ENCODE data around the gene LBH.

Gene LBH

DNA sequence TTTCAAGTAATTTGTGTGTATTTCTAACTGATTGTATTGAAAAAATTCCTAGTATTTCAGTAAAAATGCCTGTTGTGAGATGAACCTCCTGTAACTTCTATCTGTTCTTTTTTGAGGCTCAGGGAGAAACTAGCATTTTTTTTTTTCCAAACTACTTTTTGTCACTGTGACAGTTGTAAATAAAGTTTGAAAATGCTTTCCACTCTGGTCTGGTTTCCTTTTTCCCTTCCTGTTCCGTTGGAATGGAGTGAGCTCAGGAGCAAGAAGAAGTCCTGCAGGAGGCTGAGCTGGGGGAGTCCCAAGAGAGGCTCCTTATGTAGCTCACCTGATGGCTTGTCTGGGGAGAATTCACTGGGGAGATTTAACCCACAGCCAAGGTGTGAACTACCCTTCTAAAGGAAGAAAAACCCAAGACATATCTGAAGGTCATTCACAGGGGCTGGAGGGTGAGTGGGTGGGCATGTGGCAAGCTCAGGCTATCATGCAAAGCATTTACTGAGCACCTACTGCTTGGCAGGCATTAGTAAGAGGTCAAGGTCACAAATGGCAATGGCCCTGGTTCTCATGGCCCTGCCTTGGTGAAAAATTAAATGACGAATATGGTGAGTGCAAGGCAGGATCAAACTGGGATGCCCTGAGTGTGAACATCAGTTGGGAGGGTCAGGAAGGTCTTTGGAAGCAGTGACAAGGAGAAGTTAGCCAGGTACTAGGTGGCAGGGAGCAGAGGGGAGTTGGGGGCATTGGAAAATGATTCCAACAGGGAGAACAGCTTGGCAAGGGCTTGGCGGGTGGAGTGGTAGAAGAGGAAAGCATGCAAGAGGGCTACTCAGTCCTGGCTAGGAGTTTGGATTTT, 28.7 kb downstream of the LBH start:
- TF ChIP-seq, protein P1, sequence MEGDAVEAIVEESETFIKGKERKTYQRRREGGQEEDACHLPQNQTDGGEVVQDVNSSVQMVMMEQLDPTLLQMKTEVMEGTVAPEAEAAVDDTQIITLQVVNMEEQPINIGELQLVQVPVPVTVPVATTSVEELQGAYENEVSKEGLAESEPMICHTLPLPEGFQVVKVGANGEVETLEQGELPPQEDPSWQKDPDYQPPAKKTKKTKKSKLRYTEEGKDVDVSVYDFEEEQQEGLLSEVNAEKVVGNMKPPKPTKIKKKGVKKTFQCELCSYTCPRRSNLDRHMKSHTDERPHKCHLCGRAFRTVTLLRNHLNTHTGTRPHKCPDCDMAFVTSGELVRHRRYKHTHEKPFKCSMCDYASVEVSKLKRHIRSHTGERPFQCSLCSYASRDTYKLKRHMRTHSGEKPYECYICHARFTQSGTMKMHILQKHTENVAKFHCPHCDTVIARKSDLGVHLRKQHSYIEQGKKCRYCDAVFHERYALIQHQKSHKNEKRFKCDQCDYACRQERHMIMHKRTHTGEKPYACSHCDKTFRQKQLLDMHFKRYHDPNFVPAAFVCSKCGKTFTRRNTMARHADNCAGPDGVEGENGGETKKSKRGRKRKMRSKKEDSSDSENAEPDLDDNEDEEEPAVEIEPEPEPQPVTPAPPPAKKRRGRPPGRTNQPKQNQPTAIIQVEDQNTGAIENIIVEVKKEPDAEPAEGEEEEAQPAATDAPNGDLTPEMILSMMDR (IDR thresholded peaks at IDR 0.05): no peak
- H3K27ac ChIP-seq: no peak overlapping the region

DNA sequence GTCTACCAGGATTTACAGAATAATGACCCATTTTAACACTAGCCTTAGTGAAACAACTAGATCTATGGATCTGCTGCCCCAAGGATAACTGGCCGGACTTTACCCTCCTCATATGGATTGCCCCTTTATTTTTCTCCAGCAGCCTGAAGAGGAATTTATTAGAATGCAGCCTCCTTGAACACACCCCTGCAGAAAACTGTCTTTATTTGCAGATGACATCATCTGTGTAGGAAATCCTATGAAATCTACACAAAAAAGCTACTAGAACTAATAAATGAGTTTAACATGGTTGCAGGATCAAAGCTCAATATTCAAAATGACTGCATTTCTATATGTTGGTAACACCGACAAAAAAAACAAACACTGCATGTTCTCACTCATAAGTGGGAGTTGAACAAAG, 29.6 kb downstream of the LBH start:
- no peak for TF ChIP-seq ZFX (IDR thresholded peaks at IDR 0.05; ENCODE audit: borderline replicate concordance)
- TF ChIP-seq, protein P1 (IDR thresholded peaks at IDR 0.05): no peak
- no peak overlapping the region for H3K27ac ChIP-seq

DNA sequence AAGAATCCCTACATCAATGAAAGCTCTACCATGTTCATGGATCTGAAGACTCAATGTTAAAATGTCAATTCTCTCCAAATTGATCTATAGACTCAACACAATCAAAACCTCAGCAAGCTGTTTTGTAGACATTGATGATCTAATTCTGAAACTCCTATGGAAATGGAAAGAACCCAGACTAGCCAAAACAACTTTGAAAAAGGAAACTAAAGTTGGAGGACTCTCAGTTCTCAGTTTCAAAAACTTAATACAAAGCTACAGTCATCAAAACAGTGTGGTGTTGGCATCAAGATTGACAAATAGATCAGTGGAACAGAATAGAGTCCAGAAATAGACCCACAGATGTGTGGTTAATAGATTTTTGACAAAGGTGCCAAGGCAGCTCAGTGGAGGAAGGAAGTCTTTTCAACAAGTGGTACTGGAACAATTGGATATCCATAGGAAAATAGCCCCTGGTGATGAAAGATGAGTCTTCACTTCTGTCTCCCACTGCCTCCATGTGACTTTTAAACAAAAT, 30.4 kb downstream of the LBH start:
- no peak overlapping the region for H3K27ac ChIP-seq
- TF ChIP-seq, protein P1 (IDR thresholded peaks at IDR 0.05): no peak
- TF ChIP-seq ZFX (IDR thresholded peaks at IDR 0.05; ENCODE audit: borderline replicate concordance): no peak

- TF ChIP-seq, protein P1 (IDR thresholded peaks at IDR 0.05): no peak
- TF ChIP-seq ZFX (IDR thresholded peaks at IDR 0.05; ENCODE audit: borderline replicate concordance): no peak
- H3K27ac ChIP-seq: no peak overlapping the region
Measured at GRCh38 chr2:30262716-30263309, 31.5 kb downstream of the LBH start.

DNA sequence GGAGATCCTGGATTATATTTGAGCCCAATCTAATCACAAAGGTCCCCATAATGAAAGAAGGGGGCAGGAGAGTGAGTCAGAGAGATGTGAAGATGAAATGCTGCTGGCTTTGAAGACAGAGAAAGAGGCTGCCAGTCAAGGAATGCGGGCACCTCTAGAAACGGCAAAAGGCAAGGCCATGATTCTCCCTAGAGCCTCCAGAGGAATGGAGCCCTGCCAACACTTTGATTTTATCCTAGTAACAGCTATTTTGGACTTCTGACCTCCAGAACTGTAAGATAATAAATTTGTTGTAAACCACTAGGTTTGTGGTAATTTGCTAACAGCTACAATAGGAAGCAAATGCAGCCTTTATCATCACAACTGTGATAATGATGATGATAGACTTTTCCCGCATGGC, 32.9 kb downstream of the LBH start:
- TF ChIP-seq, protein P1 (IDR thresholded peaks at IDR 0.05): no peak
- TF ChIP-seq ZFX (IDR thresholded peaks at IDR 0.05; ENCODE audit: borderline replicate concordance): no peak
- no peak overlapping the region for H3K27ac ChIP-seq

- no peak for TF ChIP-seq ZFX (IDR thresholded peaks at IDR 0.05; ENCODE audit: borderline replicate concordance)
- no peak overlapping the region for H3K27ac ChIP-seq
Measured at GRCh38 chr2:30265052-30266015, 34.0 kb downstream of the LBH start.

- TF ChIP-seq ZFX (IDR thresholded peaks at IDR 0.05; ENCODE audit: borderline replicate concordance): no peak
- TF ChIP-seq, protein P1 (IDR thresholded peaks at IDR 0.05): no peak
- no peak overlapping the region for H3K27ac ChIP-seq
Measured at GRCh38 chr2:30266051-30266621, 34.8 kb downstream of the LBH start.

Measured in 22Rv1 (cell line).